Natural killer cell (primary cell): ENCODE data around the gene ASCC3. TPM values are rescaled to one million over a fixed set of nuclear protein-coding genes. Genes with fewer than 3 reads are reported as not detected.

Source experiments
- ATAC-seq, 3 donors: fragments of 150-1000 bp in 2 of 3; fragments of 200-7000 bp in 1 of 3; cut with Tn5 transposase; 1 replicate in 1 of 3; 2 replicates in 2 of 3; pipeline ENCODE4 v1.10.0; 2021; ENCODE audit warnings: mild to moderate bottlenecking in 2 of 3, moderate library complexity in 2 of 3
- DNase-seq, 2 donors: peaks; one replicate each; pipeline versions ENCODE4 v3.0.0 to v3.0.0-alpha.2; 2013 to 2021; ENCODE audit warnings: mixed read lengths in 1 of 2
- H3K27ac ChIP-seq: one replicate; pipeline ENCODE4 v1.5.1; 2013; ENCODE audit warnings: mild to moderate bottlenecking, low read length
- H3K27me3 ChIP-seq: one replicate; pipeline ENCODE4 v1.6.1; 2013; ENCODE audit warnings: low read length; ENCODE audit not compliant: control insufficient read depth, insufficient read depth
- H3K36me3 ChIP-seq: one replicate; pipeline ENCODE4 v1.6.1; 2013; ENCODE audit warnings: low read length; ENCODE audit not compliant: control insufficient read depth, insufficient read depth
- H3K4me1 ChIP-seq: one replicate; pipeline ENCODE4 v1.6.1; 2013; ENCODE audit warnings: low read length; ENCODE audit not compliant: control insufficient read depth, insufficient read depth
- H3K4me3 ChIP-seq: one replicate; pipeline ENCODE4 v1.5.1; 2013; ENCODE audit warnings: low read length
- H3K9me3 ChIP-seq: one replicate; pipeline ENCODE4 v1.6.1; 2013; ENCODE audit warnings: low read length; ENCODE audit not compliant: control insufficient read depth, insufficient read depth
- H3K27ac Mint-ChIP-seq, 2 donors: one replicate each; pipeline ENCODE4 v1.8.0; 2022; ENCODE audit warnings: mild to moderate bottlenecking in 2 of 2, mixed read lengths in 2 of 2, moderate library complexity in 1 of 2
- H3K27me3 Mint-ChIP-seq, 2 donors: one replicate each; pipeline ENCODE4 v1.8.0; 2022; ENCODE audit warnings: low read depth in 2 of 2, mixed read lengths in 2 of 2
- H3K36me3 Mint-ChIP-seq: one replicate; pipeline ENCODE4 v1.8.0; 2022; ENCODE audit warnings: mixed read lengths
- H3K4me1 Mint-ChIP-seq, 2 donors: one replicate each; pipeline ENCODE4 v1.8.0; 2022; ENCODE audit warnings: mixed read lengths in 2 of 2
- H3K4me3 Mint-ChIP-seq: one replicate; pipeline ENCODE4 v1.8.0; 2022; ENCODE audit warnings: mild to moderate bottlenecking, moderate library complexity, mixed read lengths
- H3K9me3 Mint-ChIP-seq, 2 donors: one replicate each; pipeline ENCODE4 v1.8.0; 2022; ENCODE audit warnings: mixed read lengths in 2 of 2
- CTCF ChIP-seq: fragments of 200-600 bp; IDR thresholded peaks from one replicate; pipeline ENCODE4 v1.8.0; 2022; ENCODE audit warnings: antibody characterized with exemption
- WGBS: methylation state at CpG from one replicate; pipeline ENCODE4 v1.1.7; 2013; ENCODE audit warnings: missing lambda C conversion rate; ENCODE audit not compliant: insufficient coverage; 5-methylcytosine and 5-hydroxymethylcytosine counted together
- intact Hi-C: fragments of 100-400 bp; cut with micrococcal nuclease; formaldehyde crosslinking; loops from one replicate; pipeline ENCODE4 v1.14.2; 2022
- total RNA-seq, 4 donors: library from RNA; stranded (reverse); fragments of 120-200 nt in 1 of 4; gene quantifications; one replicate each; pipeline versions ENCODE4 v1.2.3 to v1.2.4, GENCODE V29; 2013 to 2022

ASCC3 gene
- total RNA-seq, 3 donors from 2014 or later (not counting 1 experiment from before 2014, with no cell fraction given) = 42.3 to 50.0 (median 44.1) TPM

GRCh38 chr6:100518588-100518987, 362.5 kb downstream of the ASCC3 start:
- no peaks in the 10 kb centered on the region for H3K27me3 ChIP-seq
- no peak overlapping the region for H3K27ac ChIP-seq
- no peaks in the 10 kb centered on the region for H3K9me3 Mint-ChIP-seq
- H3K4me3 Mint-ChIP-seq = no peak overlapping the region
- peaks cover 15% of the 10 kb centered on the region for H3K36me3 ChIP-seq
- peaks cover 9% of the 10 kb centered on the region for H3K36me3 Mint-ChIP-seq
- intact Hi-C loops = no loop called here
- H3K27me3 Mint-ChIP-seq = no peaks in the 10 kb centered on the region
- H3K4me1 Mint-ChIP-seq = peaks cover 5 to 6% of the 10 kb centered on the region in 2 donors
- H3K4me1 ChIP-seq = no peaks in the 10 kb centered on the region
- ATAC-seq = no peak
- TF ChIP-seq CTCF = no peak
- WGBS = 100% methylated on average over 1 of the region's 1 CpG
- H3K27ac Mint-ChIP-seq = no peak overlapping the region
- no peak overlapping the region for H3K4me3 ChIP-seq
- DNase-seq = no peak
- no peaks in the 10 kb centered on the region for H3K9me3 ChIP-seq

GRCh38 chr6:100517633-100518032, 363.5 kb downstream of the ASCC3 start:
- no peaks in the 10 kb centered on the region for H3K27me3 Mint-ChIP-seq
- intact Hi-C loops = no loop called here
- DNase-seq (no peak), ATAC-seq (no peak)
- H3K36me3 Mint-ChIP-seq = peaks cover 14% of the 10 kb centered on the region
- H3K36me3 ChIP-seq = peaks cover 19% of the 10 kb centered on the region
- WGBS = no CpG with 5 or more reads among the region's 1 CpG
- no peak overlapping the region for H3K27ac Mint-ChIP-seq
- no peak overlapping the region for H3K4me3 Mint-ChIP-seq
- H3K27ac ChIP-seq = no peak overlapping the region
- H3K4me1 Mint-ChIP-seq = peaks cover 5 to 6% of the 10 kb centered on the region in 2 donors
- no peaks in the 10 kb centered on the region for H3K9me3 Mint-ChIP-seq
- no peak for TF ChIP-seq CTCF
- H3K9me3 ChIP-seq = no peaks in the 10 kb centered on the region
- H3K4me3 ChIP-seq = no peak overlapping the region
- no peaks in the 10 kb centered on the region for H3K4me1 ChIP-seq
- no peaks in the 10 kb centered on the region for H3K27me3 ChIP-seq

- no peaks in the 10 kb centered on the region for H3K9me3 ChIP-seq
- WGBS = 96% methylated on average over 4 of the region's 4 CpGs
- Mint-ChIP-seq H3K9me3 (no peaks in the 10 kb centered on the region), H3K27me3 (no peaks in the 10 kb centered on the region), H3K36me3 (peaks cover 17% of the 10 kb centered on the region), H3K27ac (no peak overlapping the region), H3K4me1 (peaks cover 0 to 6% of the 10 kb centered on the region in 2 donors), H3K4me3 (no peak overlapping the region)
- H3K4me3 ChIP-seq = no peak overlapping the region
- H3K4me1 ChIP-seq = no peaks in the 10 kb centered on the region
- H3K36me3 ChIP-seq = peaks cover 24% of the 10 kb centered on the region
- intact Hi-C loops = no loop called here
- no peak for ATAC-seq
- TF ChIP-seq CTCF = no peak
- no peaks in the 10 kb centered on the region for H3K27me3 ChIP-seq
- no peak for DNase-seq
- H3K27ac ChIP-seq = no peak overlapping the region
These were observed 364.0 kb downstream of the ASCC3 start for GRCh38 chr6:100517106-100517505.

- no peaks in the 10 kb centered on the region for H3K27me3 ChIP-seq
- peaks cover 37% of the 10 kb centered on the region for H3K36me3 ChIP-seq
- Mint-ChIP-seq H3K4me1 (no peaks in the 10 kb centered on the region), H3K27ac (no peak overlapping the region), H3K9me3 (no peaks in the 10 kb centered on the region), H3K36me3 (peaks cover 17% of the 10 kb centered on the region), H3K27me3 (no peaks in the 10 kb centered on the region), H3K4me3 (no peak overlapping the region)
- 88% methylated on average over 2 of the region's 3 CpGs for WGBS
- intact Hi-C loops = no loop called here
- DNase-seq (no peak), ATAC-seq (no peak)
- H3K9me3 ChIP-seq = no peaks in the 10 kb centered on the region
- H3K4me3 ChIP-seq = no peak overlapping the region
- H3K27ac ChIP-seq = no peak overlapping the region
- no peaks in the 10 kb centered on the region for H3K4me1 ChIP-seq
- TF ChIP-seq CTCF = no peak
These were observed 366.5 kb downstream of the ASCC3 start for GRCh38 chr6:100514660-100515059.
